ENCODE results near the gene FTCDNL1.

FTCDNL1 gene

DNA sequence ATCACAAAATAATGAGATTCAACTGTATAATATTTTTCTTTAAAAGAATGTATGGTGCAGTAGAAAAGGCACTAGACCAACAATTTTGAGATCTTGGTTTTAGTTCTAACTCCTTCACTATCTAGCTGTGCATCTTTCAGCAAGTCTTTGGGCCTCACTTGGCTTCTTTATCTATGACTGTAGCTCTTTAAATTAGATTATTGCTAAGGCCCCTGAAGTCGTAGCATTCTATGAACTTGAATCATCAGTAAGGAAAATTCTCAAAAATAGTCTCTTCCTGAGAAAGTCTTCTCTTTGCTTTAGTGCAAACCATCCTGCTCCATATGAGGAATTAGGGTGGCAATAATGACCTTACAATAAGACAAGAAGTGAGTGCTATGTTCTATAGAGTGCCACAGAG lies 140.4 kb downstream of the FTCDNL1 start:
- Mint-ChIP-seq H3K27me3 (ENCODE audit: low read depth, poor library complexity) (no peaks in the 10 kb centered on the region), H3K9me3 (peaks cover 37% of the 10 kb centered on the region), H3K4me3 (no peak overlapping the region), H3K27ac (no peak overlapping the region), H3K4me1 (peaks cover 9% of the 10 kb centered on the region), H3K36me3 (ENCODE audit: low read depth) (peaks cover 13% of the 10 kb centered on the region)
- DNase-seq: no peak
- TF ChIP-seq, protein P1, sequence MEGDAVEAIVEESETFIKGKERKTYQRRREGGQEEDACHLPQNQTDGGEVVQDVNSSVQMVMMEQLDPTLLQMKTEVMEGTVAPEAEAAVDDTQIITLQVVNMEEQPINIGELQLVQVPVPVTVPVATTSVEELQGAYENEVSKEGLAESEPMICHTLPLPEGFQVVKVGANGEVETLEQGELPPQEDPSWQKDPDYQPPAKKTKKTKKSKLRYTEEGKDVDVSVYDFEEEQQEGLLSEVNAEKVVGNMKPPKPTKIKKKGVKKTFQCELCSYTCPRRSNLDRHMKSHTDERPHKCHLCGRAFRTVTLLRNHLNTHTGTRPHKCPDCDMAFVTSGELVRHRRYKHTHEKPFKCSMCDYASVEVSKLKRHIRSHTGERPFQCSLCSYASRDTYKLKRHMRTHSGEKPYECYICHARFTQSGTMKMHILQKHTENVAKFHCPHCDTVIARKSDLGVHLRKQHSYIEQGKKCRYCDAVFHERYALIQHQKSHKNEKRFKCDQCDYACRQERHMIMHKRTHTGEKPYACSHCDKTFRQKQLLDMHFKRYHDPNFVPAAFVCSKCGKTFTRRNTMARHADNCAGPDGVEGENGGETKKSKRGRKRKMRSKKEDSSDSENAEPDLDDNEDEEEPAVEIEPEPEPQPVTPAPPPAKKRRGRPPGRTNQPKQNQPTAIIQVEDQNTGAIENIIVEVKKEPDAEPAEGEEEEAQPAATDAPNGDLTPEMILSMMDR (IDR thresholded peaks at IDR 0.05): no peak
